Renal cortical epithelial cell (primary cell): ENCODE data around the gene KCNG2. TPM values are rescaled to one million over a fixed set of nuclear protein-coding genes. Genes with fewer than 3 reads are reported as not detected.

Experiments used
- DNase-seq: peaks from one replicate; pipeline ENCODE4 v3.0.0-alpha.2; 2011; ENCODE audit warnings: low read depth
- total RNA-seq: library from RNA; depleted of rRNA; stranded (reverse); fragments of >200 nt; gene quantifications from 2 replicates; pipeline ENCODE4 v1.2.3, GENCODE V29; 2014

Gene KCNG2
- total RNA-seq, 1 donor from 2014 or later: 0.20 TPM

- peak; percentile 54 for DNase-seq
Measured at GRCh38 chr18:79784965-79785770, 12.6 kb upstream of the KCNG2 start.

GRCh38 chr18:79785831-79786230 lies 11.9 kb upstream of the KCNG2 start:
- no peak for DNase-seq

- no peak for DNase-seq
Measured at GRCh38 chr18:79786304-79786703, 11.4 kb upstream of the KCNG2 start.

- DNase-seq: peak; percentile 36
Measured at GRCh38 chr18:79786786-79787526, 10.8 kb upstream of the KCNG2 start.

GRCh38 chr18:79787527-79787864 lies 10.2 kb upstream of the KCNG2 start:
- no peak for DNase-seq

- DNase-seq: no peak
Measured at GRCh38 chr18:79787865-79788733, 9.6 kb upstream of the KCNG2 start.

GRCh38 chr18:79788734-79789085 lies 9.0 kb upstream of the KCNG2 start:
- no peak for DNase-seq

- no peak for DNase-seq
Measured at GRCh38 chr18:79789091-79789891, 8.4 kb upstream of the KCNG2 start.

- no peak for DNase-seq
Measured at GRCh38 chr18:79789901-79790890, 7.5 kb upstream of the KCNG2 start.

GRCh38 chr18:79790996-79791972 lies 6.5 kb upstream of the KCNG2 start:
- DNase-seq: peak; percentile 71

GRCh38 chr18:79792096-79792987 lies 5.4 kb upstream of the KCNG2 start:
- no peak for DNase-seq

- DNase-seq: no peak
Measured at GRCh38 chr18:79792988-79793355, 4.8 kb upstream of the KCNG2 start.

- DNase-seq: no peak
Measured at GRCh38 chr18:79794846-79795245, 2.9 kb upstream of the KCNG2 start.

GRCh38 chr18:79795446-79795845 lies 2.3 kb upstream of the KCNG2 start:
- no peak for DNase-seq

GRCh38 chr18:79796016-79796415 lies 1.7 kb upstream of the KCNG2 start:
- DNase-seq: no peak

GRCh38 chr18:79796531-79797405 lies 970 bp upstream of the KCNG2 start:
- no peak for DNase-seq

- no peak for DNase-seq
Measured at GRCh38 chr18:79798346-79798998, 734 bp downstream of the KCNG2 start.
